IPS-NIHi11 (cell line): ENCODE results near the gene PREX1.

Experiments
- DNase-seq: peaks from one replicate; pipeline ENCODE4 v3.0.0; 2012; ENCODE audit warnings: mixed read lengths, low spot score

Gene PREX1

GRCh38 chr20:48621376-48622078 is 206.3 kb downstream of the PREX1 start:
- DNase-seq: no peak

GRCh38 chr20:48620507-48621375 is 207.1 kb downstream of the PREX1 start:
- DNase-seq: peak; percentile 96

GRCh38 chr20:48620154-48620506 is 207.7 kb downstream of the PREX1 start:
- DNase-seq: no peak

- no peak for DNase-seq
These were observed 208.4 kb downstream of the PREX1 start for GRCh38 chr20:48619126-48620101.

GRCh38 chr20:48618631-48619030 is 209.2 kb downstream of the PREX1 start:
- no peak for DNase-seq

- no peak for DNase-seq
These were observed 209.7 kb downstream of the PREX1 start for GRCh38 chr20:48618052-48618451.

- no peak for DNase-seq
These were observed 210.3 kb downstream of the PREX1 start for GRCh38 chr20:48617481-48617880.

GRCh38 chr20:48616481-48616880 is 211.3 kb downstream of the PREX1 start:
- no peak for DNase-seq

GRCh38 chr20:48615871-48616270 is 211.9 kb downstream of the PREX1 start:
- DNase-seq: no peak

GRCh38 chr20:48614593-48615274 is 213.1 kb downstream of the PREX1 start:
- DNase-seq: no peak

- DNase-seq: no peak
These were observed 213.9 kb downstream of the PREX1 start for GRCh38 chr20:48613926-48614325.

GRCh38 chr20:48612335-48612734 is 215.5 kb downstream of the PREX1 start:
- no peak for DNase-seq

- no peak for DNase-seq
These were observed 216.8 kb downstream of the PREX1 start for GRCh38 chr20:48610996-48611395.

- DNase-seq: no peak
These were observed 218.3 kb downstream of the PREX1 start for GRCh38 chr20:48609491-48609978.

GRCh38 chr20:48608756-48609155 is 219.0 kb downstream of the PREX1 start:
- DNase-seq: no peak

- no peak for DNase-seq
These were observed 220.3 kb downstream of the PREX1 start for GRCh38 chr20:48607544-48607865.

- no peak for DNase-seq
These were observed 220.8 kb downstream of the PREX1 start for GRCh38 chr20:48606841-48607543.

- DNase-seq: no peak
These were observed 221.5 kb downstream of the PREX1 start for GRCh38 chr20:48606172-48606840.

- DNase-seq: no peak
These were observed 222.2 kb downstream of the PREX1 start for GRCh38 chr20:48605364-48606171.

- DNase-seq: no peak
These were observed 222.9 kb downstream of the PREX1 start for GRCh38 chr20:48604936-48605335.
